PFSK-1 (cell line): ENCODE measurements around the gene SNHG17.
A peak's percentile ranks its signal among the peaks of the same experiment; 100 is the strongest.

Experiments
- FOXP2 ChIP-seq: optimal IDR thresholded peaks from 2 replicates; pipeline ENCODE3; 2011; ENCODE audit warnings: borderline replicate concordance, control low read depth, inconsistent platforms; ENCODE audit not compliant: insufficient read depth; ENCODE audit errors: extremely low read length, extremely low read depth
- POLR2AphosphoS5 ChIP-seq: IDR thresholded peaks from 2 replicates; pipeline ENCODE4 v1.6.1; 2012; ENCODE audit warnings: low read depth, mild to moderate bottlenecking, control low read depth, low read length, moderate library complexity
- REST ChIP-seq, 2 experiments: IDR thresholded peaks; 2 replicates each; pipeline versions ENCODE4 v1.6.1 to v1.8.0; 2011 to 2012; ENCODE audit warnings: low read depth in 2 of 2, low read length in 2 of 2, control low read depth in 1 of 2, inconsistent platforms in 1 of 2, mild to moderate bottlenecking in 1 of 2, moderate library complexity in 1 of 2; ENCODE audit not compliant: insufficient read depth in 1 of 2
- SIN3A ChIP-seq: IDR thresholded peaks from 2 replicates; pipeline ENCODE4 v1.6.1; 2012; ENCODE audit warnings: mild to moderate bottlenecking, low read length, moderate library complexity, borderline replicate concordance; ENCODE audit not compliant: insufficient read depth
- TAF1 ChIP-seq: IDR thresholded peaks from 2 replicates; pipeline ENCODE4 v1.6.1; 2012; ENCODE audit warnings: low read length, control low read depth, borderline replicate concordance; ENCODE audit not compliant: insufficient read depth

Gene SNHG17

GRCh38 chr20:38460040-38460623, 25.0 kb upstream of the SNHG17 start:
- TF ChIP-seq FOXP2 = no peak
- TF ChIP-seq POLR2AphosphoS5 = no peak
- TF ChIP-seq TAF1 = no peak
- TF ChIP-seq SIN3A = peak; percentile 43; the same call in 1 of the 2 replicates
- no peak for TF ChIP-seq REST (IDR thresholded peaks at IDR 0.05; ENCODE audit: insufficient read depth in 1 of 2, low read depth in 2 of 2, low read length in 2 of 2)

GRCh38 chr20:38458314-38458713, 23.2 kb upstream of the SNHG17 start:
- TF ChIP-seq TAF1 = no peak
- no peak for TF ChIP-seq FOXP2
- no peak for TF ChIP-seq REST (IDR thresholded peaks at IDR 0.05; ENCODE audit: insufficient read depth in 1 of 2, low read depth in 2 of 2, low read length in 2 of 2)
- TF ChIP-seq SIN3A = no peak
- TF ChIP-seq POLR2AphosphoS5 = no peak

- no peak for TF ChIP-seq POLR2AphosphoS5
- TF ChIP-seq SIN3A = no peak
- no peak for TF ChIP-seq FOXP2
- no peak for TF ChIP-seq REST (IDR thresholded peaks at IDR 0.05; ENCODE audit: insufficient read depth in 1 of 2, low read depth in 2 of 2, low read length in 2 of 2)
- TF ChIP-seq TAF1 = no peak
Observed at GRCh38 chr20:38454556-38455473, 19.7 kb upstream of the SNHG17 start.

GRCh38 chr20:38453941-38454340, 18.8 kb upstream of the SNHG17 start:
- no peak for TF ChIP-seq SIN3A
- TF ChIP-seq TAF1 = no peak
- no peak for TF ChIP-seq FOXP2
- no peak for TF ChIP-seq REST (IDR thresholded peaks at IDR 0.05; ENCODE audit: insufficient read depth in 1 of 2, low read depth in 2 of 2, low read length in 2 of 2)
- TF ChIP-seq POLR2AphosphoS5 = no peak
